Measurements from ENCODE around the gene KRT26. TPM values are rescaled to one million over a fixed set of nuclear protein-coding genes. Genes with fewer than 3 reads are reported as not detected.
"Not testable (repeated sequence)": the region's sequence is repeated elsewhere in the genome, so short reads cannot be mapped to it uniquely, and the experiment has no call there.

KRT26 gene
- polyA plus RNA-seq, 1 donor from 2014 or later = not detected

DNA sequence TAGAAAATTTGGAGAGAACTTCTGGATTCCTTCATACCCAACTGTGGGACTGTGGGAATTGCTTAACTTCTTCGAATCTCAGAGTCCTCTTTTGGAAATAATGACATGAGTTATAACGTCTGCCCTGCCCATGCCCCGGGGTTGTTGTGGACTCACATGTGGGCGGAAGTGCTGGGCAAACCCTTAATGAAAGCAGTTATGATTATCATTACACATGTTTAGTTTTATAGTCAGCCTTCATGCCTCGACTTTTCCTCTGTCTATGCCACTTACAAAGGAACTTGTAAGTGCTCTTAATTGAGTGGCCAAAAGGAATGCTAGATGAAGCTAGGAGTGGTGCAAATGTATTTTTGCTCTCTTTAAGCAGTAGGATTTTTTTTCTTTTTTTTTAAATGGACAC lies 6.5 kb upstream of the KRT26 start:
- no peak overlapping the region for H3K27ac Mint-ChIP-seq
- no peak overlapping the region for H3K4me3 Mint-ChIP-seq
- H3K36me3 Mint-ChIP-seq = peaks cover 2% of the 10 kb centered on the region
- peaks cover 0 to 2% (median 0%) of the 10 kb centered on the region in 3 donors for H3K4me1 Mint-ChIP-seq
- peaks cover 39% of the 10 kb centered on the region for H3K27me3 Mint-ChIP-seq
- H3K9me3 Mint-ChIP-seq = no peaks in the 10 kb centered on the region

DNA sequence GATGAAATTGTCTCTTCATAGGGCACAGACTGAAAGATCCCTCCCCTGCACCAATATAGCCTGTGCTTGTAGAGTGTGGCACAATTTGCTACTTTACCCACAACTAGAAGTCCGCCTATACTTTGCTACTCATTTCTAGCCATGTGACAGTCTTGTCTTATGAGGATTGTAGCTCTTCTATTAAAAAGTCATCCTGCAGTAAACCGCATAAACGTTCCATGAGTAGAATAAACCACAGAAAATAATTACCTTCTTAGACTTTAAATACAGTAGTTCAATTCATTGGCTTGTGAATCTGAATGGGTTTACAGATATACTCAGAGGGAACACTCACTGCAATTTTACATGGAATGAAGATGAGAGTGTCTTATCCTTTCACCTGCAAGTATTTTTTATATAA lies 6.0 kb upstream of the KRT26 start:
- H3K27me3 Mint-ChIP-seq = peaks cover 39% of the 10 kb centered on the region
- no peak overlapping the region for H3K4me3 Mint-ChIP-seq
- no peaks in the 10 kb centered on the region for H3K36me3 Mint-ChIP-seq
- peaks cover 0 to 2% (median 0%) of the 10 kb centered on the region in 3 donors for H3K4me1 Mint-ChIP-seq
- no peaks in the 10 kb centered on the region for H3K9me3 Mint-ChIP-seq
- H3K27ac Mint-ChIP-seq = no peak overlapping the region

DNA sequence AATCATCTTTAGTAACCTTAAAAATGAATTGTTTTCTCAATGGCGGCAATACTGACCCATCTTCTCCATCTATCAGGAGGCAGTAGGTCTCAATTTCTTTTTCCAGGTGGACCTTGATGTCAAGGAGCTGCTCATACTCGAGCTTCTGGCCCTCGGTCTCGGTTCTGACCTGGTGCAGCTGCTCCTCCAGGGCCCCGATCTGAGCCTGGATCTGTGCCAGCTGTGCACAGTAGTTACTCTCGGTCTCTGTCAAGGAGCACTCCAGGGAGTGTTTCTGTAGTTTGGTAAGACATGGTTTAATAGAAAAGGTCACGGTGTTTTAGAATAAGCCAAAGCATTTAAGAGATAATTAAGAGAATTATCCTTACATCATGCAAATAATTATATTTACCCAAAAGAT lies 5.5 kb upstream of the KRT26 start:
- Mint-ChIP-seq H3K27ac (no peak overlapping the region), H3K9me3 (no peaks in the 10 kb centered on the region), H3K4me1 (peaks cover 0 to 2% (median 0%) of the 10 kb centered on the region in 3 donors), H3K4me3 (no peak overlapping the region), H3K27me3 (peaks cover 41% of the 10 kb centered on the region), H3K36me3 (no peaks in the 10 kb centered on the region)

DNA sequence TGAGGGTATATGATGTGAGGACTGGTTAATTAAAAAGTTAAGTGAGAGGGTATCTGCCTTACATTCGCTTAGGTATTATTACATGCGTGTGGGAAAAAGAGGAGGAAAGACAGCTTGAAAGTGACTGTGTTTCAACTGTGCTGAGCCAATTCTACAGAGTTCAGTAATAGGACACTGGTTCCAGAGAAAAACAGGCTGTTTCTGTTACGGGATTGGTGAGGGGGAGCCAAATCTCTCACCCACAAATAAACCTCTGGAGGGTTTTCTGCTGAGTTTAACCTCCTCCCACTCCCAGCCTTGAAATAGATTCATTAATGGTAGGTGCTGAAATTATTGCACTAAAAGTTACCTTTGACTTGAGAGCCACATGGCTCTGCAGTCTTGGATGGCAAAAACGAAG lies 3.9 kb upstream of the KRT26 start:
- Mint-ChIP-seq H3K9me3 (no peaks in the 10 kb centered on the region), H3K27me3 (peaks cover 41% of the 10 kb centered on the region), H3K4me1 (peaks cover 0 to 2% (median 0%) of the 10 kb centered on the region in 3 donors), H3K27ac (no peak overlapping the region), H3K36me3 (no peaks in the 10 kb centered on the region), H3K4me3 (no peak overlapping the region)

DNA sequence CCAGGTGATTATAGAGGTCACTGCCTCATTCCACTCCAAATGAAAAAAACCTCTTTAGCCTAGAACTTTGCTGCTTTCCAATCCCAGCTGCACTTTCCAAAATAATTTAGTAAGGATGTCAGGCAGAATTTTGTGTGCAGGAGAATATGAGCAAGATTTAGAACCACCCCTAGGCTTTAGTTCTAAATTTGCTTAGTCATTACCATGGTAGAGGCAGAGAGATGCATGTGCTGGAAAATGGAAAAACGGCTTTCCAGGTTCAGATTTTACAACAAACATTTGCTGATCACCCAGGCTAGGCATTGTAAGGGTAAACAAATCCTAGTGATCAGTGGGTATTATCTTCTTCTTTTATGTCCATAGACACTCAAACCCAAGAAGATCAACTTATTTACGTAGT lies 6.3 kb downstream of the KRT26 start:
- peaks cover 11% of the 10 kb centered on the region for H3K27me3 Mint-ChIP-seq
- H3K36me3 Mint-ChIP-seq = no peaks in the 10 kb centered on the region
- H3K9me3 Mint-ChIP-seq = peaks cover 14 to 20% (median 17%) of the 10 kb centered on the region in 3 donors
- H3K27ac Mint-ChIP-seq = no peak overlapping the region
- H3K4me3 Mint-ChIP-seq = no peak overlapping the region
- H3K4me1 Mint-ChIP-seq = no peaks in the 10 kb centered on the region

DNA sequence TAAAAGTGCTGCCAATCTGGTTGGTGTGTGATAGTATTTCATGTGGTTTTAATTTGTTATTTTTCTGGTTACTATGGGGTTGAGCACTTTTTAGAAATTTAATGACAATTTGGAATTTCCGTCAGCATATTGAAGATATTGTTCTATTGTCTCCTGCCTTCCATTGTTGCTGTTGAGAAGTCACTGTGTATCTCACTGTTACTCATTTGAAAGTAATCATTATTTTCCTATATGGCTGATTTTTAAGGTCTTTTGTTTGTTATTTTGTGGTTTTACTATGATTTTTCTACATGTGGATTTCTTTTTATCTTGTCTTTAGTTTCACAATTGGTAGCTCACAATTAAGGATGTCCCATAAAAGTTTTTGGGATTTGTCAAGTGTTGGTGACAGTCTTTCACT lies 8.2 kb downstream of the KRT26 start:
- Mint-ChIP-seq H3K27me3 (peaks cover 11% of the 10 kb centered on the region), H3K4me1 (no peaks in the 10 kb centered on the region), H3K27ac (no peak overlapping the region), H3K4me3 (no peak overlapping the region), H3K9me3 (peaks cover 21 to 36% (median 28%) of the 10 kb centered on the region in 3 donors), H3K36me3 (no peaks in the 10 kb centered on the region)

DNA sequence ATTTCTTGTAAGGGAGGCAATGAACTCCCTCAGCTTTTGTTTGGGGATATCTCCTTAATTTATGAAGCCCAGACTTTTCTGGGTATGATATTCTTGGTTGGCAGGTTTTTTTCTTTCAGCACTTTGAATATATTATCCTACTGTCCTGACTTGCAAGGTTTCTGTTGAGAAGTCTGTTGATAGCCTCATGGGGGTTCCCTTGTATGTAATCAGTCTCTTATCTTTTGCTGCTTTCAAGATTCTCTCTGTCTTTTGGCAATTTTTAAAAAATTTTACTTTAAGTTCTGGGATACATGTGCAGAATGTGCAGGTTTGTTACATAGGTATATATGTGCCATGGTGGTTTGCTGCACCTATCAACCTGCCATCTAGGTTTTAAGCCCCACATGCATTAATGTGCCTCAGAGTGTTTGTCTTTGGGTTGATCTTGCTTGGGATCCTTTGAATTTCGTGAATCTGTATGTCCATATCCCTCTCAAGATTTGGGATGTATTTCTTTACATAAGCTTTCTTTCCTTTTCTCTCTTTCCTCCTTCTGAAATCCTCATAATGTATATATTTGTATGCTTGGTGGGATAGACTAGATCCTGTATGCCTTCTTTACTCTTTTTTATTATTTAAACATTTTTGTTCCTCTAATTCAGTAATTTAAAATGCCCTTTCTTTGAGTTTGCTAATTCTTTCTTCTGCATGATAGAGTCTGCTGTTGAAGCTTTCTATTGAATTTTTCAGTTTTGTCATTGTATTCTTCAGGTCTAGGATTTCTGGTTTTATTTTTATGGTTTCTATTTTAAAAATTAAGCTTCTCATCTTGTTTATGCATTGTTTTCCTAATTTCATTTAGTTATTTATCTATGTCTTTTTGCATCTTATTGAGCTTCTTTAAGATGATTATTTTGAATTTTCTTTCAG lies 11.6 kb downstream of the KRT26 start:
- Mint-ChIP-seq H3K4me3 (no peak overlapping the region), H3K27ac (no peak overlapping the region), H3K4me1 (no peaks in the 10 kb centered on the region), H3K9me3 (peaks cover 28 to 52% (median 35%) of the 10 kb centered on the region in 3 donors), H3K36me3 (peaks cover 4% of the 10 kb centered on the region), H3K27me3 (peaks cover 11% of the 10 kb centered on the region)

DNA sequence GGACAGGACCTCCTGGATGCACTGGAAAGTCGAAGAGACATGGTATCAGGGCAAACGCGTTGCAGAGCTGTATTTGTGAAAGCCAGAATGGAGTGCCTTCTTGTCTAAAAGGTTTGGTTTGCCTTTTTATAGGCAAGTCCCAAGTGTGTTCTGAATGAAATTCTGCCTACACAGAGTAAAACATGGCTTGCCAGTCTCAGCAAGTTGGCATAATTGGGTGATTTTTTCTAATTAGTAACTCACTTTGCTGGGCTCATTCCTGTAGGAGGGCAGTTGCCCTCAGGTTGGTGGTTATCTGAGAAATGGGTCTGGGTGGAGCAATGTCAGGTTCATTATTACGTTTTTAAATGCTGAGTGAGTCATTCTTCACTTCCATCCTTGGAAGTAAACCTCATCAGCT lies 16.8 kb downstream of the KRT26 start, which contains the start of gene KRT25:
Gene KRT25, minus strand, starts transcription at position 101 of the 400 bp plus-strand sequence. Its CDS starts 60 bp downstream, at position 41.
- H3K27ac Mint-ChIP-seq = no peak within 1 kb of the TSS
- no peak within 1 kb of the TSS for H3K4me3 Mint-ChIP-seq
- H3K36me3 Mint-ChIP-seq = peaks cover 4% of the 10 kb centered on the region
- H3K9me3 Mint-ChIP-seq = peaks cover 12 to 30% (median 14%) of the 10 kb centered on the region in 3 donors
- peaks cover 17% of the 10 kb centered on the region for H3K27me3 Mint-ChIP-seq
- no peaks in the 10 kb centered on the region for H3K4me1 Mint-ChIP-seq

DNA sequence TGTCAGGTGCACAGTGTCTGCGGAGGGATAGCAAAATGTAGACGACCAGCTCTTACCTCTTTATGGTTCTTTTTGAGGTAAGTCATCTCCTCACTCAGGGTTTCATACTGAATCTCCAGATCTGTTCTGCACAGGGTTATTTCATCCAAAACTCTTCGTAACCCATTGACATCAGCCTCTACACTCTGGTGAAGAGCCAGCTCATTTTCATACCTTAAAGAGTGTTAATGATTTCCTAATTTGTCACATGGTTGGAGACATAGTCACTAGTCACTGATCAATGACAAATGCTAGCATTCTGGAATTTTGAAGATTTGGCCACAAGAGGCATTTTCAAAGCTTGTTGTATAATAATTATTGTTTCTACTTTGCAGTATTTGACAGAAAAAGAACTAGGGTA lies 18.2 kb downstream of the KRT26 start:
- Mint-ChIP-seq H3K27ac (no peak overlapping the region), H3K36me3 (peaks cover 4% of the 10 kb centered on the region), H3K4me3 (no peak overlapping the region), H3K9me3 (peaks cover 8 to 16% (median 10%) of the 10 kb centered on the region in 3 donors), H3K27me3 (peaks cover 21% of the 10 kb centered on the region), H3K4me1 (no peaks in the 10 kb centered on the region)

DNA sequence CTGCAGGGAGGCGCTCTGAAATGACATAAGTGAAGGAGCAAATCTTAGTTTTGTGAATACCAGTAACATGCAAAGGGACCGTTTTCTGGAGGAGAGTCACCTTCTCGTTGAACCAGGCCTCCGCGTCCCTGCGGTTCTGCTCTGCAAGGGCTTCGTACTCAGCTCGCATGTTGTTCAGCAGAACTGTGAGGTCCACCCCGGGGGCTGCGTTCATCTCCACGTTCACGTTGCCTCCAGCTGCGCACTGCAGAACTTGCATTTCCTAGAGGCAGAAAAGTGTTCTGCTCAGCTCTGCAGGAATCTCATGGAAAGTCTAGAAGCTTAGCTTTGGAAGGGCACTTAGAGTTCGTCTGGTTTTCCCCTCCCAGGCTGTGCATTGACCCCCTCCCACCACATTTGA lies 20.9 kb downstream of the KRT26 start:
- Mint-ChIP-seq H3K9me3 (peaks cover 0 to 6% (median 4%) of the 10 kb centered on the region in 3 donors), H3K27ac (no peak overlapping the region), H3K36me3 (no peaks in the 10 kb centered on the region), H3K4me1 (no peaks in the 10 kb centered on the region), H3K27me3 (peaks cover 29% of the 10 kb centered on the region), H3K4me3 (no peak overlapping the region)

DNA sequence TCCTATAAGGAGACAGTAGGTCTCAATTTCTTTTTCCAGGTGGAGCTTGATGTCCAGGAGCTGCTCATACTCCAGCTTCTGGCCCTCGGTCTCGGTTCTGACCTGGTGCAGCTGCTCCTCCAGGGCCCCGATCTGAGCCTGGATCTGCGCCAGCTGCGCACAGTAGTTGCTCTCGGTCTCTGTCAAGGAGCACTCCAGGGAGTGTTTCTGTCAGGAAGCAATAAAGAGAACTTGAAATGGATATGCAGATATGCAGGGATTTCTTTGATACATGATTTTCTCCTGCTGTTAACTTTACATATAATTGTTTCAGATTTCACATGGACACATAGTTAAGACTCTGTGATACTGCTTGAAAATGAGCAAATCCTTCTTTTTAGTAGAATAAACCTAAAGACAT lies 21.6 kb downstream of the KRT26 start:
- Mint-ChIP-seq H3K36me3 (no peaks in the 10 kb centered on the region), H3K4me3 (no peak overlapping the region), H3K27me3 (peaks cover 27% of the 10 kb centered on the region), H3K27ac (no peak overlapping the region), H3K4me1 (no peaks in the 10 kb centered on the region), H3K9me3 (peaks cover 0 to 6% (median 4%) of the 10 kb centered on the region in 3 donors)

DNA sequence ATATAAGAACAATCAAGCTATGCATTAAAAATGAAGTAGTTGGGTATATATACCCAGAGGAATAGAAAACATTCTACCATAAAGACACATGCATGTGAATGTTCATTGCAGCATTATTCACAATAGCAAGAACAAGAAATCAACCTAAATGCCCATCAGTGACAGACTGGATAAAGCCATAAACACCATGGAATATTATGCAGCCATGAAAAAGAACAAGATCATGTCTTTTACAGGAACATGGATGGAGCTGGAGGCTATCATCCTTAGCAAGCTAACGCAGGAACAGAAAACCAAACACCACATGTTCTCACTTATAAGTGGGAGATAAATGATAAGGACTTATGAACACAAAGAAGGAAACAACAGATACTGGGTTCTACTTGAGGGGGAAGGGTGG lies 23.3 kb downstream of the KRT26 start:
- not testable (repeated sequence) for H3K4me1 Mint-ChIP-seq, H3K9me3 Mint-ChIP-seq, H3K36me3 Mint-ChIP-seq, H3K27ac Mint-ChIP-seq, H3K4me3 Mint-ChIP-seq
- peaks cover 26% of the 10 kb centered on the region for H3K27me3 Mint-ChIP-seq

DNA sequence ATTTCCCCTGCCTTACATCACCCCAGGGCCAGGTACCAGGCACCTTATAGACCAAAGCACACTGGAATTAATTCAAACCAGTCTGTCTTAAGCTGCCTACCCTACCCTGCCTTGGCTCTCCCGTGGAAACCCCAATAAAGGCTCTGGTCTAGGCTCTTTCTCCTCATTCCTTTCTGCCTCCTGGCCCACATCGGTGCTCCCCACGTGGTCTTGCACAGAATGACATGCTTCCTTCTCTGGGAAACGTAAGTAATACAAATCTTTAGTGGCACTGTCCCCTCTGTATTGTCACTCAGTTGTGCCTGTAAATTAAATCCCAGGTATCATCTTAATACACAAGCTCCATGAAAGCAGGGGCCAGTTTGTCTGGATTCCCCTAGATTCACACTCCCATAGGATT lies 33.4 kb downstream of the KRT26 start:
- H3K4me3 Mint-ChIP-seq = no peak overlapping the region
- H3K4me1 Mint-ChIP-seq = no peaks in the 10 kb centered on the region
- H3K27me3 Mint-ChIP-seq = peaks cover 13% of the 10 kb centered on the region
- H3K27ac Mint-ChIP-seq = no peak overlapping the region
- H3K36me3 Mint-ChIP-seq = peaks cover 7% of the 10 kb centered on the region
- H3K9me3 Mint-ChIP-seq = peaks cover 2 to 7% (median 4%) of the 10 kb centered on the region in 3 donors

DNA sequence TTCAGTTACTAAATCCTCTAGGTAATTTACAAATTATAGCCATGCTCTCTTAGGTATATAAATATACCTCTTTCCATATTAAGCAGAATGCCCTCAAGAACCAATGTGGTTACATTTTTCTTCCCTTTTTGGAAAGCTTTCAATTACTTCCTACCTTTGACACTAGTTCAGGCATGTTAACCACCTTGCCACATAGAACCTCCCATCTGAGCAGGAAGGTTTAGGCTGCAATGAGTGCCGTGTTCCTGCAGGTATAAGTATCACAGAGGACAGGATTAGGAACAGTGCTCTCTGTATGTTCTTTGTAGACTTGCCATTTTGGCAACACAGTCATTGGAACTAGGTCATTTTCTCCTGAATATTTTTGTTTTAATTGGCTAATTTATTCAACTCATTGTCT lies 37.0 kb downstream of the KRT26 start:
- Mint-ChIP-seq H3K4me3 (no peak overlapping the region), H3K36me3 (no peaks in the 10 kb centered on the region), H3K9me3 (peaks cover 0 to 4% (median 0%) of the 10 kb centered on the region in 3 donors), H3K4me1 (peaks cover 0 to 2% (median 0%) of the 10 kb centered on the region in 3 donors), H3K27me3 (peaks cover 6% of the 10 kb centered on the region), H3K27ac (no peak overlapping the region)

DNA sequence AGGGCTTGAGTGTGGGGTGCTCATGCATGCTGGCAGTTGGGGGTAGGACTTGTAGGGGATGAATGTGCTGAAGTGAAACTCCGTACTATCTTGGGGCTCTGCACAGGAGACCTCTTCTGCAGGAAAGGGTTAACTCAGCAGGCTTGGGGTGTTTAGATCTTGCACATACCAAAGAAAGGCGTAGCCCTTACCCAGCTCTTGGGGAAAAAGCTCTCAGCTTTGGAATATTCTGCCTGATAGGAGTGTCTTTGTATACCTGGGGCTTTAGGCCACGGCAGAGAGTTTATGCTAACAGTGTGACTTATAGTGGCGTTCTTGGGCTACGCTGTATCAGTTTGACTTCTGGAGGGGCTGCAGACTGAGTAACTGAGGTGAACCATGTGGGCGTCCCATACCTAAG lies 38.0 kb downstream of the KRT26 start:
- H3K36me3 Mint-ChIP-seq = no peaks in the 10 kb centered on the region
- H3K27me3 Mint-ChIP-seq = peaks cover 6% of the 10 kb centered on the region
- H3K27ac Mint-ChIP-seq = no peak overlapping the region
- H3K4me1 Mint-ChIP-seq = peaks cover 0 to 4% (median 0%) of the 10 kb centered on the region in 3 donors
- H3K4me3 Mint-ChIP-seq = no peak overlapping the region
- H3K9me3 Mint-ChIP-seq = peaks cover 0 to 3% (median 0%) of the 10 kb centered on the region in 3 donors

DNA sequence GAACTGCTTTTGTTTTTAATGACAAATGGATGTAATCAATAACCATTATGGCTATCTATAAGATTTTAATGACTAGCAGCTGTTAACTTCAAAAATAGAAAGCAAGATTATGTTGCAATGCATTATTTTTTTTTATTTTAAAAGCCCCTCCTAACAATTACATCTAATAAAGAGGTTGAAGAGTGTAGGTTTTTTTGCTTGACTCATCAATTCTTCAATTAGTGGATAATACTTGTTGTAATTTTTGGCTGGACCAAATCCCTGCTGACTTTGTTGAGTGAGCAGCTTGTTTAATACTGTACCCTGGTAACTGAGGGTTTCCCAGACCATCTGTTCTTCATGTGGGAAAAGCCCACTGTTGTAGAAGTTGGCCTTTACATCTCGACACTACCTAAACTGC lies 41.0 kb downstream of the KRT26 start:
- Mint-ChIP-seq H3K27me3 (peaks cover 6% of the 10 kb centered on the region), H3K27ac (no peak overlapping the region), H3K4me1 (peaks cover 8 to 13% (median 9%) of the 10 kb centered on the region in 3 donors), H3K36me3 (no peaks in the 10 kb centered on the region), H3K4me3 (no peak overlapping the region), H3K9me3 (peaks cover 0 to 3% (median 0%) of the 10 kb centered on the region in 3 donors)
